ENCODE measurements around the gene PTH1R. TPM values are rescaled to one million over a fixed set of nuclear protein-coding genes. Genes with fewer than 3 reads are reported as not detected.

Gene PTH1R
- total and polyA plus RNA-seq, 8 donors, result 2.6 to 22.4 (median 3.8) TPM

DNA sequence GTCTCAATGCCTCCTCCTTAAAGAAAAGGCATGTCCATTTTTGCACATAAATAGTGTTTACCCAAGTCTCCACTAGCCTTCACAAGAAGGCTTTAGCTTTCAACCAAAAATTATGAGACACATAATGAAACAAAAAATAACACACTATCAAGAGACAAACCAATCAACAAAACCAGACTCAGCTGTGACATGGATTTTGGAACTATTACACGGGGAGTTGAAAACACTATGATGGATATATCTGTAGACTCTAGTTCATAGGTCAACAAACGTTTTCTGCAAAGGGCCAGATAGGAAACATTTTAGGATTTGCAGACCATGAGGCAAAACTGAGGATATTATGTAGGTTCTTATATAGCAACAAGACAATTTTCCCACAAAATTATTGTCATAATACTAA is 39.2 kb upstream of the PTH1R start:
- WGBS, 5 donors, result 45 to 75% (median 66%) methylated on average over 2 of the region's 2 CpGs
- Histone ChIP-seq H3K36me3 (no peaks in the 10 kb centered on the region), H3K27ac (no peak overlapping the region), H3K27me3 (no peaks in the 10 kb centered on the region), H3K9me3 (peaks cover 0 to 52% (median 29%) of the 10 kb centered on the region in 4 donors), H3K4me3 (no peak overlapping the region), H3K4me1 (no peaks in the 10 kb centered on the region)
- intact Hi-C loops (cut with DNase I; ENCODE audit: low total_unique reads), result no loop called here
- TF ChIP-seq EP300 (IDR thresholded peaks at IDR 0.05) (no peak), POLR2AphosphoS5 (IDR thresholded peaks at IDR 0.05) (no peak), POLR2A (IDR thresholded peaks at IDR 0.05) (no peak)
- TF ChIP-seq, protein P1, sequence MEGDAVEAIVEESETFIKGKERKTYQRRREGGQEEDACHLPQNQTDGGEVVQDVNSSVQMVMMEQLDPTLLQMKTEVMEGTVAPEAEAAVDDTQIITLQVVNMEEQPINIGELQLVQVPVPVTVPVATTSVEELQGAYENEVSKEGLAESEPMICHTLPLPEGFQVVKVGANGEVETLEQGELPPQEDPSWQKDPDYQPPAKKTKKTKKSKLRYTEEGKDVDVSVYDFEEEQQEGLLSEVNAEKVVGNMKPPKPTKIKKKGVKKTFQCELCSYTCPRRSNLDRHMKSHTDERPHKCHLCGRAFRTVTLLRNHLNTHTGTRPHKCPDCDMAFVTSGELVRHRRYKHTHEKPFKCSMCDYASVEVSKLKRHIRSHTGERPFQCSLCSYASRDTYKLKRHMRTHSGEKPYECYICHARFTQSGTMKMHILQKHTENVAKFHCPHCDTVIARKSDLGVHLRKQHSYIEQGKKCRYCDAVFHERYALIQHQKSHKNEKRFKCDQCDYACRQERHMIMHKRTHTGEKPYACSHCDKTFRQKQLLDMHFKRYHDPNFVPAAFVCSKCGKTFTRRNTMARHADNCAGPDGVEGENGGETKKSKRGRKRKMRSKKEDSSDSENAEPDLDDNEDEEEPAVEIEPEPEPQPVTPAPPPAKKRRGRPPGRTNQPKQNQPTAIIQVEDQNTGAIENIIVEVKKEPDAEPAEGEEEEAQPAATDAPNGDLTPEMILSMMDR (IDR thresholded peaks at IDR 0.05), result no peak
- DNase-seq, result no peak

DNA sequence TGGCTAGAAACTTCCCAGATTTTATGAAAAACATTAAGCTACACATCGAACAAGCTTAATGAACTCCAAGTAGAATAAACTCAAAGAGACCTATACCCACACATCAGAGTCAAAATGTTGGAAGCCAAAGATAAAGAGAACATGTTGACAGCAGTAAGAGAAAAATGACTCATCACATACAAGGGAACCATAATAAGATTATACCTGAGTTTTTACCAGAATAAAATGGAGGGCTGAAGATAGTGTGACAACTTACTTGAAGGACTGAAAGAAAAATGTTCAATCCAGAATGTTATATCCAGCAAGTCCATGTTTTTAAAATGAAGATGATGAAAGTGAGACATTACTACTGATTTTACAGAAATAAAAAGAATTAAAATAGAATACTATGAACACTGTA is 37.0 kb upstream of the PTH1R start:
- no peak for DNase-seq
- no peak overlapping the region for H3K27ac ChIP-seq
- intact Hi-C loops (cut with DNase I; ENCODE audit: low total_unique reads), result no loop called here
- H3K9me3 ChIP-seq, result peaks cover 0 to 52% (median 29%) of the 10 kb centered on the region in 4 donors
- 83 to 100% (median 97%) methylated on average over 1 of the region's 1 CpG for WGBS, 5 donors
- TF ChIP-seq, protein P1 (IDR thresholded peaks at IDR 0.05), result no peak
- TF ChIP-seq POLR2AphosphoS5 (IDR thresholded peaks at IDR 0.05) (no peak), POLR2A (IDR thresholded peaks at IDR 0.05) (no peak), EP300 (IDR thresholded peaks at IDR 0.05) (no peak)
- peaks cover 6 to 10% (median 8%) of the 10 kb centered on the region in 4 donors for H3K4me1 ChIP-seq
- H3K4me3 ChIP-seq, result no peak overlapping the region
- no peaks in the 10 kb centered on the region for H3K27me3 ChIP-seq
- no peaks in the 10 kb centered on the region for H3K36me3 ChIP-seq

DNA sequence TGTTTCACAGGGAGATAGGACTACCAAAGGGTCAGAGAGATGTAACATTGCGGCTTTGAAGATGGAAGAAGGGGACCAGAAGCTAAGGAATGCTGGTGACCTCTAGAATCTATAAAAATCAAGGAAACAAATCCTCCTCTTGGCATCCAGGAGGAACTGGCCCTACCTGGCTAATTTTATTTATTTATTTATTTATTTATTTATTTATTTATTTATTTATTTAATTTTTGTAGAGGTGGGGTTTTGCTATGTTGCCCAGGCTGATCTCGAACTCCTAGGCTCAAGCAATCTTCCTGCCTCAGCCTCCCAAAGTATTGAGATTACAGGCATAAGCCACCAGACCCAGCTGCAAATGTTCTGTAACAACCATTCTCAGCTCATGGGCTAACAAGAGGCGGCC is 34.0 kb upstream of the PTH1R start:
- DNase-seq, result no peak
- H3K36me3 ChIP-seq, result no peaks in the 10 kb centered on the region

DNA sequence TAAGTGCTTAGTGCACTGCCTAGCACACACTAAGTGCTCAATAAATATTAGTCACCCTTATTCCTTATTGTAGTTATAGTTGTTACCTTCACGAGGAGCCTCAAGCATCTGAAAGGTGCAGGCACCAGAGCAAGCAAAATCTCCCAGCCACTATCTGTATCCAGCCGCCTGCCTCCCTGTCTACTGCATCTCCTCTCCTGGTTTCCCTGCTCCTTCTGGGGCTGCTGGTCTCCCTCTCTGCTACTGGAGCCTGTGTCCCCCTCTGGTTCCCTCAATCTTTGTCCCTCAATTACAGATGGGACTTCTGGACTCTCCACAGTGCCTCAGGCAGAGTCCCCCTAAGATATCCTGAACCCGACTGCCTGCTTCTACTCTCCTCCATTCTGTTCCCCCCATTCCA is 33.1 kb upstream of the PTH1R start:
- Histone ChIP-seq H3K4me1 (peaks cover 18 to 25% (median 22%) of the 10 kb centered on the region in 4 donors), H3K36me3 (no peaks in the 10 kb centered on the region), H3K4me3 (no peak overlapping the region), H3K27me3 (no peaks in the 10 kb centered on the region), H3K27ac (peak overlapping the region in 3 of 5 donors; percentile 82 to 87 (median 83)), H3K9me3 (peaks cover 0 to 30% (median 12%) of the 10 kb centered on the region in 4 donors)
- 63 to 79% (median 71%) methylated on average over 3 of the region's 3 CpGs for WGBS, 5 donors
- TF ChIP-seq EP300 (IDR thresholded peaks at IDR 0.05) (no peak), POLR2A (IDR thresholded peaks at IDR 0.05) (no peak), POLR2AphosphoS5 (IDR thresholded peaks at IDR 0.05) (no peak)
- TF ChIP-seq, protein P1 (IDR thresholded peaks at IDR 0.05), result no peak
- intact Hi-C loops (cut with DNase I; ENCODE audit: low total_unique reads), result no loop called here
- DNase-seq, result no peak

More for the DNA sequence above, 34.0 kb upstream of the PTH1R start:
- TF ChIP-seq, protein P1 (IDR thresholded peaks at IDR 0.05), result no peak
- TF ChIP-seq POLR2AphosphoS5 (IDR thresholded peaks at IDR 0.05) (no peak), EP300 (IDR thresholded peaks at IDR 0.05) (no peak), POLR2A (IDR thresholded peaks at IDR 0.05) (no peak)
- Histone ChIP-seq H3K9me3 (peaks cover 0 to 39% (median 19%) of the 10 kb centered on the region in 4 donors), H3K27ac (no peak overlapping the region), H3K27me3 (no peaks in the 10 kb centered on the region), H3K4me3 (no peak overlapping the region), H3K4me1 (peaks cover 18 to 25% (median 22%) of the 10 kb centered on the region in 4 donors)
- WGBS, 5 donors, result 89 to 97% (median 91%) methylated on average over 3 of the region's 3 CpGs
- intact Hi-C loops (cut with DNase I; ENCODE audit: low total_unique reads), result no loop called here

Data from stomach (tissue), 9 donors.